ENCODE data around the gene MAPK14.
A peak's percentile ranks its signal among the peaks of the same experiment; 100 is the strongest.
"Not testable (repeated sequence)": the region's sequence is repeated elsewhere in the genome, so short reads cannot be mapped to it uniquely, and the experiment has no call there.

MAPK14 gene

GRCh38 chr6:36070252-36070651 lies 42.6 kb downstream of the MAPK14 start:
- DNase-seq (ENCODE audit: low read depth): no peak

- DNase-seq (ENCODE audit: low read depth): no peak
Measured at GRCh38 chr6:36071281-36071680, 43.7 kb downstream of the MAPK14 start.

- no peak for DNase-seq (ENCODE audit: low read depth)
Measured at GRCh38 chr6:36071714-36072113, 44.1 kb downstream of the MAPK14 start.

GRCh38 chr6:36072681-36073080 lies 45.1 kb downstream of the MAPK14 start:
- no peak for DNase-seq (ENCODE audit: low read depth)

GRCh38 chr6:36073587-36073986 lies 46.0 kb downstream of the MAPK14 start:
- DNase-seq (ENCODE audit: low read depth): no peak

GRCh38 chr6:36075656-36076055 lies 48.0 kb downstream of the MAPK14 start:
- DNase-seq (ENCODE audit: low read depth): no peak

GRCh38 chr6:36076178-36077063 lies 48.8 kb downstream of the MAPK14 start:
- DNase-seq (ENCODE audit: low read depth): no peak

- DNase-seq (ENCODE audit: low read depth): no peak
Measured at GRCh38 chr6:36078159-36078558, 50.6 kb downstream of the MAPK14 start.

GRCh38 chr6:36079601-36080000 lies 52.0 kb downstream of the MAPK14 start:
- DNase-seq (ENCODE audit: low read depth): no peak

GRCh38 chr6:36082318-36082717 lies 54.7 kb downstream of the MAPK14 start:
- no peak for DNase-seq (ENCODE audit: low read depth)

GRCh38 chr6:36083446-36083845 lies 55.8 kb downstream of the MAPK14 start:
- no peak for DNase-seq (ENCODE audit: low read depth)

GRCh38 chr6:36088204-36088603 lies 60.6 kb downstream of the MAPK14 start:
- DNase-seq (ENCODE audit: low read depth): not testable (repeated sequence)

GRCh38 chr6:36089048-36089447 lies 61.4 kb downstream of the MAPK14 start:
- DNase-seq (ENCODE audit: low read depth): no peak

GRCh38 chr6:36094238-36094637 lies 66.6 kb downstream of the MAPK14 start:
- no peak for DNase-seq (ENCODE audit: low read depth)

- DNase-seq (ENCODE audit: low read depth): peak; percentile 61
Measured at GRCh38 chr6:36094753-36095496, 67.3 kb downstream of the MAPK14 start.

- no peak for DNase-seq (ENCODE audit: low read depth)
Measured at GRCh38 chr6:36095497-36096391, 68.1 kb downstream of the MAPK14 start.

GRCh38 chr6:36098253-36098919 lies 70.8 kb downstream of the MAPK14 start:
- no peak for DNase-seq (ENCODE audit: low read depth)

- DNase-seq (ENCODE audit: low read depth): no peak
Measured at GRCh38 chr6:36098920-36099647, 71.5 kb downstream of the MAPK14 start.

- no peak for DNase-seq (ENCODE audit: low read depth)
Measured at GRCh38 chr6:36099869-36100483, 72.4 kb downstream of the MAPK14 start.

- no peak for DNase-seq (ENCODE audit: low read depth)
Measured at GRCh38 chr6:36101691-36102090, 74.1 kb downstream of the MAPK14 start.

- DNase-seq (ENCODE audit: low read depth): no peak
Measured at GRCh38 chr6:36102853-36103252, 75.2 kb downstream of the MAPK14 start.

Measured in stimulated activated CD8-positive, alpha-beta memory T cell treated with anti-CD3 and anti-CD28 coated beads, Interleukin-12 subunit alpha, Interleukin-12 subunit beta, amount 100 ng/mL, for 4 hours (primary cell).